GM04504 (cell line): Measurements from ENCODE around the gene RAB11FIP4.

Experiments used
- DNase-seq: peaks from one replicate; pipeline ENCODE4 v3.0.0-alpha.2; 2012; ENCODE audit warnings: low read depth

RAB11FIP4 gene

DNA sequence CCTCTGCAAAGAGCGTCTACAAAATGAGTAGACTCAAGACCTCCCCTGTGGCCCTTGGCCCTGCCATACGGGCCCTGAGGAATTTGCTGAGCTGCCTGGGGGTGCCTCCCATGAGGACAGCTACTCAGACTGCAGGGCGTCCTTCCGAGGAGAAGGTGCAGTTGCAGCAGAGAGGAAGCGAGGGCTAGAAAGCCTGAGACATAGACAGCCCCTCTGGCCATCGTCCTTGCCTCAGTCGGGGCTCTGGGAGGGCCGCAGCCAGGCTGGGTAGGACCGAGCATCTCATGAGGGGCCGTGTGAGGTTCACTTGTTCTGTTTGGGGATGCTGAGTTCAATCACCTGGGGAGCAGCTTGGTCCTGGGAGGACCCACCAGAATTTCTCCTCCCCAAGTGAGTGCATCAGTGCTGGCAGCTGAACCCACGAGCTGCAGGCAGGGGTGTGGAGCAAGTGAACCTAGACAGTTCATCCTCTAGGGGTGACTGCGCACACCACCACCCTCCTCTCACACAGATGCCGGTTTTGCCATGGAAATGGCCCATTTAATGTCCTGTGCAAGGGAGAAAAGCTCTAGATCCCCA is 20.3 kb downstream of the RAB11FIP4 start:
- no peak for DNase-seq

DNA sequence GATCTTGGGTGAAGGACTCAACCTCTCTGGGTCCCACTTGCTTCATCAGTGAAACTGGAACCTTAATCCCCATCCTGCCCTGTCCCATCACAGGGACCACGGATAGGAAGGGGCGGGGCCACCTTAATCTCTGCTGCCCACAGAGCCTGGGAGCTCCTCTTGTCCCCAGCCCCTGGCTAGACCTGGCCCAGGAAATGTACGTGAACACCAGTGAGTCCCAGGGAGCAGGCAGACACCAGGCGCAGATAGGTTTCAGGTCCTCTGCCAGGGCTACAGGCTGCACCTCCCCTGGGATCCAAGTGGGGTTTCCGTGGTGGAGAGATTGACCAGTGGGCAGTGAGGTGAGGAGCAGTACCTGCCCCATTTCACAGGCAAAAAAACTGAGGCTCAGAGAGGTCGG is 21.0 kb downstream of the RAB11FIP4 start:
- DNase-seq: no peak

- no peak for DNase-seq
Observed at GRCh38 chr17:31413081-31413799, 21.8 kb downstream of the RAB11FIP4 start.

GRCh38 chr17:31413874-31414549 is 22.5 kb downstream of the RAB11FIP4 start:
- DNase-seq: peak; percentile 30

DNA sequence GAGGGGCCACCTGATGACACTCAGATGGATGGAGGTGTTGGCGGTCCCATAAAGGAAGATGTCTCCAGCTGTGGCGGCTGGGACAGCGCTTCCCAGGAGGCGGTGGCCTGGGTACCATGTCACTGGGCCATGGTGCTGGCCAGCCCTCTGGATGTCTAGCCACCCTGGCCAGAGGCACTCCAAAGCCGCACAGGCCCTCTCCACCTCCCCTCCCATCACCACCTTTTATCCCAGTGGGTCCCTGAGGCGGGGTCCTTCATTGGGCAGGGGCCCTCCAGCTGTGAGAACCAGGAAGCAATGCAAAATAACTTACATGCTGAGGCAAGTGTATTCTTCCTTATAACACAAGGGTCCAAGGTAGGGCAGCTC is 23.1 kb downstream of the RAB11FIP4 start:
- DNase-seq: no peak

DNA sequence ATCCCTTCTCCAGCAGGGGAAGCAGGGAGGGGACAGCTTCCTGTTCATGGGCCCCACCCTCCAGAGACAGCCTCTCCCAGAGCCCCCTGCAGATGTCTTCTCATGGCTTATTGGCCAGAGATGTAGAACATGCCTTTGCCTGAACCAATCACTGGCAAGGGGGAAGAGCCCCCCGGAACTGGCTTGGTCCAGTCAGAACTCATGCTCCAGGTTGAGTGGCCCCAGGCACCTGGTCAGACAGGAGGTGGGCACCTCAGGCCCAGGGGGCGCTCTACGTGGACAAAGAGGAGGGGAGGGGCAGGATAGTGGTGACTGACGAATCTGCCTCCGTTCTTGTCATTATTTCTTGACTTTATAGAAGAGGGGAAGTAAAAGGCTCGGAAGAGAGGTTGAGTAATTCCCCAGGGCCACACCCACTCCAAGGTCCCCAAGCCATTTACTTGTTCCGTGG is 23.6 kb downstream of the RAB11FIP4 start:
- DNase-seq: no peak

DNA sequence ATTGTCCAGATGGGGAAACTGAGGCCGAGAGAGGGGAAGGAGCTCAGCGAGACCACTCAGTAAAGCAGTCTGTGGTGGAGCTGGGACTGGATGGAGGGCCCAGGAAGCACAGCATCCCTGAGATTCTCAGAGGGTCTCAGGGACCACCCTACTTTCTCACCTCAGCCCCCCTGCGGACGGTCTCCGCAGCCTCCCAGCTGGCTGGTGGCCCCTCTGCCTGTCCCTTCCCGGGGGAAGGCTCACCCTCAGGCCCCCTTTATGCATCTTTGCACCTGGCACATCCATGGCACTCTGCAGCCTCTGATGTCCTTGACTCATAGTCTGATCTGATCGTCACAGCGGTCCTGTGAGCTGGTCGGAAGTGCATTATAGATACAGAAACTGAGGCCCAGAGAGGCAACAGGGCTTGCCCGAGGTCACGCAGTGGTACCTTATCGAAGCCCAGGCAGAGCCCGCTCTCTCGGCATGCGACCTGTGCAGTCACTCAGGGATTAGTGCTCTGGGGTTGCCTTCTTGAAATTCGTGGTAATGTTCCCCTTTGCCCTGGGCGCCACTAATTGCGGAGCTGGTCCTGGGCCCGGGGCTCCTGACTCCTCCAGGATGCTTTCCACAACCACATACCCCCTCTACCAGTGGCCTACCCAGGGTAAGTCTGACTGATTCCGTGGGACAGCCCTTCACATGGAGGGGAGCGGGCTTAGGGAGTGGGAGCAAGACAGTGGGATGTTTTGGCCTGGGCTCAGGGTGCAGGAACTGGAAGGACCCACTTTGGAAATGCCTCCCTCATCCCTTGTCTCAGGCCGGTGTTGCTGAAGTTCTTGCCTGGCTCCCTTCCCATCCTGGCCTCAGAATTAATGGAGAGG is 24.4 kb downstream of the RAB11FIP4 start:
- no peak for DNase-seq

- no peak for DNase-seq
Observed at GRCh38 chr17:31416503-31416923, 25.0 kb downstream of the RAB11FIP4 start.

DNA sequence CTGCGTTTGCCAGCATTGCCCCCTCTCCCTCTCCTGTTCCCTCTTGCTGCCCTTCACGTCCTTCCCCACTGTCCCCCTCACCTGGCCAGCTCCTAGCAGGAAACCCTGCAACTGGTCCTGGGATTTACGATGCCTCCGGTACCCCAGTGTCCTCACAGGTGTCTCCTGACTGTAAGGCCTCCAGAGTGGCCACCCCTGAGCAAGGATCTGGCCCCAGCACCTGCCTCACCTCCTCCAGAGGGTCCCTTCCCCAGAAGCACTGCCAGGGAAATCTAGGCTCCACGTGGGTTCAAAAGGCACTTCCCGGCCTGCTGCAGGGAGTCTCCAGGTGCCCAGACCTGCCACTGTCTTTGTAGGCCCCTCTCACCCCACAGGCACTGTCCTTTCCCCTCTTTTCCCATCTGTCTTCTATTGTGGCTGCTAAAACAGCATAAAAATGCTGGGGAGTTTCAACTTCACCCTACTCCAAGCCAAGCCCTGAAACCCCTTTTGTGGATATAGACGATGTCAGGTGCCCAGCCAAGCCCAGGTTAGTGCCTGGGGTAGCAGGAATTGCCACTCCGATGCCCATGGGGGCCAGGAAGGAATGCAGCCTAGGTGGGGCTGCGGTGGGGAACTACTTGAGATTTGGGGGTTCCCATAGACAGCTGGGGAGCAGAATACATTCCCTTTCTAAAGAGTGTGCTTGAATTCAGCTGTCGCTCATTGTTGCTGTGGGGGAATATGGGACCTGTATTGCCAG is 25.7 kb downstream of the RAB11FIP4 start:
- no peak for DNase-seq

DNA sequence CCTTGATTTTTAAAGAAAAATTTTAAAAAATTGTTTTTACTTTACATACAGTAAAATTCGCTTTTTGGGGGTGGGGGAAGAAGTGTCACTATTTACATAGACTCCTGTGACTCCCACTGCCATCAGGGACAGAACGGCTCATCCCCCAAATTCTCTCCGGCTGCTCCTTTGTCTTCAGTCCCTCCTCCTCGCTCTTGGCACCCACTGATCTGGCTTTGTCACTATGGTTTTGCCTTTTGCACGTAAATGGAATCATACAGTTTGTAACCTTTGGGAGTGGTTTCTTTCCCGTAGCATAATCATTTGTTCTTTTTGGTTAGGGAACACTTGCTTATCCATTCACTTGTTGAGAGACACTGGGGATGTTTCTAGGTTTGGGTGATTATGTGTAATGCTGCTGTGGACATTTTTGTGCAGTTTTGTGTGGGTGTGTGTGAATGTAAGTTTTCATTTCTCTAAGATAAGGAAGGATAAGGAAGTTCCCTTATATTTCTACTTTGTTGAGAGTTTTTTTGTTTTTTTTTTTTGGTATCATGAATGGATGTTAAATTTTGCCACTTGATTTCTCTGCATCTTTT is 27.4 kb downstream of the RAB11FIP4 start:
- no peak for DNase-seq

GRCh38 chr17:31422443-31422842 is 31.0 kb downstream of the RAB11FIP4 start:
- DNase-seq: no peak

GRCh38 chr17:31424944-31425281 is 33.4 kb downstream of the RAB11FIP4 start:
- no peak for DNase-seq

- DNase-seq: no peak
Observed at GRCh38 chr17:31425282-31426040, 34.0 kb downstream of the RAB11FIP4 start.

- DNase-seq: no peak
Observed at GRCh38 chr17:31427684-31428083, 36.2 kb downstream of the RAB11FIP4 start.

- DNase-seq: no peak
Observed at GRCh38 chr17:31428111-31428510, 36.6 kb downstream of the RAB11FIP4 start.

DNA sequence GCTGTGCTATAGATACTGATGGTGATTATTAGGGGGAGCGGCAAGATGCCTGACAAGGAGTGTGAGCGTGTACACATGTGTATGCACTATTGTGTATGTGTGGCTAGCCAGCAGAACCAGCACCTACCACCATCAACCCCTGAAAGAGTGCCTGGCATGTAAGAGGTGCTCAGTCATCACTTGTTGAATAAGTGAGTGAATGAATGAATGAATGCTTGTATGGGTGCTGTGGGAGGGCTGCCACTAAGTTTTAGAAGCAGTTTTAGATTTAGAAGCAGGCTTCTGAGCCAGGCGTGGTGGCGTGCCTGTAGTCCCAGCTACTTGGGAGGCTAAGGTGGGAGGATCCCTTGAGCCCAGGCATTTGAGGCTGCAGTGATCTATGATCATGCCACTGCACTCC is 37.0 kb downstream of the RAB11FIP4 start:
- no peak for DNase-seq

- no peak for DNase-seq
Observed at GRCh38 chr17:31431098-31431851, 39.8 kb downstream of the RAB11FIP4 start.

- DNase-seq: no peak
Observed at GRCh38 chr17:31431852-31432658, 40.6 kb downstream of the RAB11FIP4 start.
